Activated CD4-positive, alpha-beta T cell treated with anti-CD3 and anti-CD28 coated beads for 48 hours (primary cell): ENCODE results near the gene ANKRD7.

ENCODE experiments used
- DNase-seq: peaks from one replicate; pipeline ENCODE4 v3.0.0-alpha.2; 2020

Gene ANKRD7

GRCh38 chr7:118224521-118224920 lies at the start of gene ANKRD7:
Gene ANKRD7 (plus strand): TSS chr7:118224704. CDS start chr7:118224831, 127 bp downstream.
- no peak for DNase-seq

- no peak for DNase-seq
Measured at GRCh38 chr7:118175740-118176139, 48.8 kb upstream of the ANKRD7 start.

DNA sequence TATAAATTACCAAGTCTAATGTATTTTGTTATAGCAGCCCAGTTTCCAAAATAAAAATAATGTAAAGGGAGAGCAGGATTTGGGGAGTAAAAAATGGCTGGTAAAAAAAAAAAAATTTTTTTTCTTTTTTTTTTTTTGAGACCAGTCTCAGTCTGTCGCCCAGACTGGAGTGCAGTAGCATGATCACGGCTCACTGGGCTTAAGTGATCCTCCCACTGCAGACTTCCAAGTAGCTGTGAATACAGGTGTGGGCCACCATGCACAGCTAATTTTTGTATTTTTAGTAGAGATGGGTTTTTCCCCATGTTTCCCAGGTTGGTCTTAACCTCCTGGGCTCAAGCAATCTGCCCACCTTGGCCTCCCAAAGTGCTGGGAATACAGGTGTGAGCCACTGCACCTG lies 45.3 kb upstream of the ANKRD7 start:
- no peak for DNase-seq

DNA sequence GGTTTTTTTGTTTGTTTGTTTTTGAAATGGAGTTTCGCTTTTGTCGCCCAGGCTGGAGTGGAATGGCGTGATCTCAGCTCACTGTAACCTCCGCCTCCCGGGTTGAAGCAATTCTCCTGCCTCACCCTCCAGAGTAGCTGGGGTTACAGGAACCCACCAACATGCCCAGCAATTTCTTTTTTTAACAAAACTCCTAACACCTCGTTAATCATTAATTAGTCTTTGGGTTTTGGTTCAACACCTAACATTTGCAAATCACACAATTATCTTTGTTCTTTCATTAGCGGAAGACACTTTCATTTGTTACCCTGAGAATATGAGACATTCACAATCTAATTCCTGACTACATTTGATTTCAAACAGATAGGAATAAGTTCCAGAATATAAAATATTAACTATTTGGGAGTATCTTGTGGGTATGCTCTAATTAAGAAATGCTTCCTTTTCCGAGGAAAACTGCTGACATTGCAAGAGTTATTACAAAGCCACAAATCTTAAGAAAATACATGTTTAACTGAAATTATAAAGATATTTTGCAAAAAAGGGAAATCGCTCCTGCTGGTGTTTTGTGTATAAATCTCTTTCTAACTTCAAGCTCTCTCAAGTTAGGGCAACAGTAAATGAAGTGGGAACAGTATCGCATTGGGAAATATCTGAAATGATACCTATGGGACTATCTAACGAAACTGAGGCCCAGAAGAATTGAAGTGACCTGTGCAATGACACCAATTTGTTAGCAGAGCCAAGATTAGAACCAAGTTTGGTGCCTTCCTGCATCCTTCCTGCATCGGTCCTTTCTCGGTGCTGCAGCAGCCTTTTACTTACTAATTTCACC lies 41.7 kb upstream of the ANKRD7 start:
- peak; percentile 10 for DNase-seq

DNA sequence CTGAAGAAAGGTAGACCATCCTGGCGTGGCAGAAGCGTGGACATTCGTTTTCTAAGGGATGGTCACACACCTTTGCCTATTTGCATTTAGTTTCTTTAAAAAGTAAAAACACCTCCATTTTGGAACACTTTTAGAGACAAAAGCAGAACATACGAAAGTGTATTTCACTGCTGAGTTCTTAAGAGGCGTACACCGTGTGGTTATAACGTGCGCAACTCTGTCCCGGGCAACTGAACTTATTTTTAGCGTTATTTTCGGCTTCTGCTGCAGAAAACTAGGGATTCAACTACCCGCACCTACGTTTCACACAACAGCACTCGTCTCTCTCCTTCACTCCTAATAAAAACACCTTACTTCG lies 41.1 kb upstream of the ANKRD7 start:
- no peak for DNase-seq

DNA sequence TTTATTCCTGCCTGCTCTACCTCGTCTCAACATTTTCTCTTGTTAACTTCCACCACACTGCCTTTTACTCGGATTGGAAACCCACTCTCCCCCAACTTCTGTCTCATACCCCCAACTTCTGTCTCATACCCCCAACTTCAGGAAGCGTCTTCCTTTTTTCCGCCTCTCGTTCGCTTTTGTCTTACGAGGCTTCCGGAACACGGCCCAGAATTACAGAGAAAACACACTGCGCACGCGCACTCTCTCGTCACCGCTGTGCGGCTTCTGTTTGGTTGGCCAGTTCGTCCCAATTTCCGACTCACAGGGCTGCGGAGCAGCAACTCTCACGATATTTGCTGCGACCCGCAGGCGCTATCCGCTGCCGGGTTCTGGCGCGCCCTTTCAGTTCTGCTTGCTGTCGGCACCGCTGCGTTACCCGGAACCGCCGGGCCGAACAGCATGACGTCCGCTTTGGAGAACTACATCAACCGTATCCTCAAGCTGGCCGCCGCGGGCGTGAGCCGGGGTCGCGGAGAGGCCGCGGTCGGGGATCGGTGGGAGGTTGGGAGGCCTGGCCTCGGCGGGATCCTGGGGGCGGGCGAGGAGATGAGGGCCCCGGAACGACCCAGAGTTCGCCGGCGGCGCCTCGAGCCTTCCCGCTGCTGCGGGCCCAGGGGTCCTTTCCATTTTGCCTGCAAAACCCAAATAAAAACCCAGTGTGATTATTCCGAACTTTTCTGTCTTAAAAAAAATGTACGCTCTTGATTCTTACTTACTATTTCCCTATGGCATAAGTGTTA lies 40.5 kb upstream of the ANKRD7 start, which contains the start of gene LSM8:
Gene LSM8 (plus strand): TSS at position 379 of the 779 bp plus-strand sequence. CDS start 60 bp downstream, at position 439.
- peak; percentile 97 for DNase-seq

GRCh38 chr7:118184565-118184940 lies 40.0 kb upstream of the ANKRD7 start:
- no peak for DNase-seq

- DNase-seq: no peak
Measured at GRCh38 chr7:118185163-118185860, 39.2 kb upstream of the ANKRD7 start.

- DNase-seq: no peak
Measured at GRCh38 chr7:118186501-118186900, 38.0 kb upstream of the ANKRD7 start.

DNA sequence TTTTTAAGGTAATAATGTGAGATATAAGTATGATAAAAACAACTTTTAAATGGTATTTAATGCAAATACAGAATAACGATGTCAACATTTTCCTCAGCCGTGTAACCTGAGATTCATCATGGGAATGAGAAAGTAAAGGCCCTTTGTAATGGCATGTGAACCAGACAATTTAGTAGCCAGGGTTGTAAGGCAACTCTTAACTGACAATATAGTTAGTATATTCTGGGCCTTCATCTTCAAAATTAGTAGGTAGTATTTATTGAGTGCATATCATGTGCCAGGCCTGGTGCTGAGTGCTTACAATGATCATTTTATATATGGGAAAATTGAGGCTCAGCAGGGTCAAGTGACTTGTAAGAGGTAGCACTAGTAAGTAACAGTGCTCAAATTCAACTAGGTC lies 29.9 kb upstream of the ANKRD7 start:
- no peak for DNase-seq

DNA sequence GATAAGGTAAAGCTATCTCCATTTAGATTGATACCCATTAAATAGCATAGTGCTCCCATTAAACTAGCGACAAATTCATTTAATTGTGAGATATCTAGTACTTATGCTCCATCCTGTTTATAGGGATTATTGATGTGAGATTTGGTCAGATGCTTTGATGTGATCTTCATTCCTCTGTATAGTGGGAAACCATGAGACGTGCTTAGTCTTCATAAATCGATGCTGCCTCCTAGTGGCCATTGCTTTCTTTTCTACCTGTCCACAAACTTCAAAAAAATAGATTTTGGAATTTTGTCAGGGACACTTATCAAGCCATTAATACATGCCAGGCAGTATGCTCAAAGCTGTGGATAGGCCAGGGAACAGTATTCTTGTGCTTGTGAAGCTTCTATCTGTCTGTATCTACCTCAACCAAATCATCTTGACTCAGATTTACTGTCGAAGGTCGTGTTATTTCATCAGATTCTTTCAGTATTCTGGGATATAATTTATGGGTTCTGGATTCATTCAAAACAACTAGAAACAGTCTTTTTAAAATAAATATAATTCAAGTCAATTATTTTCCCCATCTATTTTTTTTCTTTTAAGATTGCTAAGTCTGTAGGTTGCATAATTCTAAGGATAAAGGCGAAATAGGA lies 28.5 kb upstream of the ANKRD7 start:
- peak; percentile 68 for DNase-seq

DNA sequence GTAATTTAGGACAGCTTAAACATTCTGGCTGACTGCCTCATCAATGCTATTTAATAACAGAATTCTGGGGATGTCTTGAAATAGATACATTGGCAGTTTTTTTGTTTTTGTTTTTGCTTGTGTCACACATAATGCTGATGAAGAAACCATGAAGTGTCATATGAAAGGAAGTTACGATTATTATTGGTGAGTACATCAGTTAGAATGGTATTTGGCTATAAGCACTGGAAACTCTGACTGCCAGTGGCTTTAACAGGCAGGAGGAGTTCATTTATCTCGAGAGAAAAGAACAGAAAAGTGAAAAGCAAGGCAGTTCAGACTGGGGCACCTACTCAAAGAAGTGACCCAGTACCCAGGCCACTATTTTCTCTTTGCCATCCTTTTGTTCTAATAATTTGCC lies 22.4 kb upstream of the ANKRD7 start:
- no peak for DNase-seq

GRCh38 chr7:118214051-118214832 lies 10.3 kb upstream of the ANKRD7 start:
- peak; percentile 77 for DNase-seq

GRCh38 chr7:118214833-118215182 lies 9.7 kb upstream of the ANKRD7 start:
- DNase-seq: no peak

DNA sequence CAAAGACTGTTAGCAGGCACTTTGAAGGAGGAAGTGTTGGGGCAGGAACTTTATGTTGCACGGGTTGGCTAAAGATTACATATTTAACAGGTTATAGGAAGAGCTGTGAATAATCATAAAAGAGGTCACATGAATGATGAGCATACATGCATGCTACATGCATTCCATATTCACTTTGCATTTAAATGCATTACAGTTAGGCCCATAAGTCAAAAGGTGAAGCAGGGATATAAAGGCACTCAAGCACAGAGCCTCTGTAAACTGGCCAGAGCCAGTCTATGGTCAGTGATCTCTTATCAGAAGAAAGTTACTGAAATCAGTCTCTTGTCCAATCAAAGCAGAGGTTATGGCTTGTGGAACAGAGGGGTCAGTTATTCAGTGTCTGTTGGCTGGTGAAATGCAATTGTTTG lies 7.3 kb upstream of the ANKRD7 start:
- DNase-seq: no peak

- DNase-seq: no peak
Measured at GRCh38 chr7:118218413-118219156, 5.9 kb upstream of the ANKRD7 start.

- no peak for DNase-seq
Measured at GRCh38 chr7:118219157-118219512, 5.4 kb upstream of the ANKRD7 start.

- DNase-seq: no peak
Measured at GRCh38 chr7:118220583-118220982, 3.9 kb upstream of the ANKRD7 start.

- DNase-seq: no peak
Measured at GRCh38 chr7:118222591-118222990, 1.9 kb upstream of the ANKRD7 start.

- DNase-seq: no peak
Measured at GRCh38 chr7:118232837-118233236, 8.3 kb downstream of the ANKRD7 start.

DNA sequence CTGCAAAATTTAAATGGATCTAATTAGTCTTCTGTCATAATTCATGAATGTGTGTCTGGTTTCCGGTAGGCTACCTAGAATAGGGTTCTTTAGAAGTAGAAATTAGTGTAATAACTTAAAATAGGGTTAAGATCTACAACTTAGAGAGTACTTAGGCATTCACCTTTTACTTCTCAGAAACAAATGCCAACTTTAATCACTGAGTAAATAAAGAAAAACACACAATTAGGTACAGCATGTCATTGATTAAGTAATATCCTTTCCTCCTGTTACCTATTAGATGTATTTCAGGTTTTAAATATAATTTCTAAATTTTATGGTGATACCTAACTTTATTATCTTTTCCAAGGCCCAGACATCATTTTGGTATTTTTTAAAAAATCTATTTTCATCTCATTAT lies 9.3 kb downstream of the ANKRD7 start:
- no peak for DNase-seq

GRCh38 chr7:118239014-118239413 lies 14.5 kb downstream of the ANKRD7 start:
- no peak for DNase-seq
